GM21786 (cell line): ENCODE measurements around the gene PHACTR1.

Experiments used
- ATAC-seq: cut with Tn5 transposase; IDR thresholded peaks from one replicate; pipeline ENCODE4 v1.9.1; 2021; ENCODE audit not compliant: unreplicated experiment

The PHACTR1 gene

GRCh38 chr6:12800120-12800519 is 83.6 kb downstream of the PHACTR1 start:
- no peak for ATAC-seq

GRCh38 chr6:12801141-12801540 is 84.6 kb downstream of the PHACTR1 start:
- no peak for ATAC-seq

GRCh38 chr6:12802440-12802839 is 85.9 kb downstream of the PHACTR1 start:
- no peak for ATAC-seq

- no peak for ATAC-seq
Observed at GRCh38 chr6:12803486-12803885, 86.9 kb downstream of the PHACTR1 start.

GRCh38 chr6:12804952-12805645 is 88.5 kb downstream of the PHACTR1 start:
- no peak for ATAC-seq

- no peak for ATAC-seq
Observed at GRCh38 chr6:12806136-12806535, 89.6 kb downstream of the PHACTR1 start.

DNA sequence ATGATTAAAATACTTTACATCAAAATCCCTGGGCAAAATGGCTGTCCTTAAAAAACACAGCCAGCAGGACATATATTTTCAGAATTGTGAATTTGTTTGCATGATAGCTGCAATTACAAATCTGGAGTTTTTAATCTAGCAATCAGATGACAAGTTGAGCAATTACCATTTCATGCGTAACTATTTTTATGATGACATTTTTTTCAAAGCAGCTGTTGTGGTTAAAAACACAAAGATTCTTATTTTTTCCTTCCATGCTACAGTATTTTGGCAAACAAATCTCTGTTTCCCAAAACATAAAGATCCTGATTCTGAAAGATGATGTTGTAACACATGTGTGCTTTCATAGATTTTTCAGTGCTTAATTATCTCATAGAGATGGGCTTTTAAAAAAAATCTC is 90.2 kb downstream of the PHACTR1 start:
- ATAC-seq = no peak

GRCh38 chr6:12811519-12811918 is 95.0 kb downstream of the PHACTR1 start:
- no peak for ATAC-seq

GRCh38 chr6:12813321-12813720 is 96.8 kb downstream of the PHACTR1 start:
- no peak for ATAC-seq

DNA sequence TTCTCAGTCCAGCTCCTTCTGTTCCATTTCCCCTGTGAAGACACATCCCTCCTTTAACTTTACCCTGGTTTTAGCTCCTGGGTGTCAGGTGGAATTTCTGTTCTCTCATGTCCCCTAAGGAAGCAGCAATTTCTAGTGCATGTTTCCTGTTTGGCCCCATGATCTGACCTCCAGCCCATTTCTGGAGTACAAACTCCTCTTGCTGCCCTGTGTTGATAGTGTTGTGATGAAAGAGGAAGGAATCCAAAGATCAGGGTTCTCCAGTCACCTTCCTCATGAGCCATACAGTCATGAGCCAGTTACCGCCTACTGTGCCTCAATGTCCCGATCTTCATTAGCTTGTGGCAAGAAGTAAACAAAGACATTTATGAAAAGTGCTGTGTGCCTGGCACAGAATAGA is 97.4 kb downstream of the PHACTR1 start:
- no peak for ATAC-seq

DNA sequence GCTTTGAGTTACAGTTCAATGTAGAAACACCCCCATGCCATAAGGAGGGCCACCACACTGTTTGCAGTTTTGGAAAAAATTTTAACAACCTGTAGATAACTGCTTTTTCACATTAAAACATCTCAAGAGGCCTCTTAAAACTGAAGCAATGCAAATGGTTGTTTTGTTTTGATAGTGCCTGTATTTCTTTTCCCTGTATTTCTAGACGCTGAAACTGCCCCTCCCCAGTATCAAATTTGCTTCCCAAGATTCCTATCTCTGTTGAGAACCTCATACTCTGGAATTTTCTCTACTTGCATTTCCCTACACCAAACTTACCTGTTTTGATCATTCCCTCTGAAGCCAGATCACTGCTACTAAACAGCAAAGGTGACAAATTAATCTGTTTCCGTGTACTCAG is 98.5 kb downstream of the PHACTR1 start:
- no peak for ATAC-seq

- no peak for ATAC-seq
Observed at GRCh38 chr6:12815884-12816600, 99.5 kb downstream of the PHACTR1 start.

DNA sequence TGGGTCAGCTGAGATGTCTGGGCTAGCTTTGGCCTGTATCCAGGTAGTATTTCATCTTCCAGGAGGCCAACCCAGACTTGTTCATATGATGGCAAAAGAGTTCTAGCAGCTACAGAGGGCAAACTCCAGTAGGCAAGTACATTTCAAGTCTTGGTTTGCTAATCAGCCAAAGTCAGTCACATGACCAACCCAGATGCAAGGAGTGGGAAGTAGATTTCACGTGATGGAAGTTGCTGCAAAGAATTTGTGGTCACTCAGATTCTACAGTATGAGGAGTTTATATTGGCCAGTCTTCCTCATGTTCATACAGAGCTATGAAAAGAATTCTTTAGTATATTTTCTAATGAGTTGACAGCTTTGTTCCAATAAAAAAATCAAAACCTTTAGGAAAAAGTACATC is 101.8 kb downstream of the PHACTR1 start:
- no peak for ATAC-seq

GRCh38 chr6:12823847-12824246 is 107.3 kb downstream of the PHACTR1 start:
- ATAC-seq = no peak

- ATAC-seq = no peak
Observed at GRCh38 chr6:12826584-12826983, 110.0 kb downstream of the PHACTR1 start.

DNA sequence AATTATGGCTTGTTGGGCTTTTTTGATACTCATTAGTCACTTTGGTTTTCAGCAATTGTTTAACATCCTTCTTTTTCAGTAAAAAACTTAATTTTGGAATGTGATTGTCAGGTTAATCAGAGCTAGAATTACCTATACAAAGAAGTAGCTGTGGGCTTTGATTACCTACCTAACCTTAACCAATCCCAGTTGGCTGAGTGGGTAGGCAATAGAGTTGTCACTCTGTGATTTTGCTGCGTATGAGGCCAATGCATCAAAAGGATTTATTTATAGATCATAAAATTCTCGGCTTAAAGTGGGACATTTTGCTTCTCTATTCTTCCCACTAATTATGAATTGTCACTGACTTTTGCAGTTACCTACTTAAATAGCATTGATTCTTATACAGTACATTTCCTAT is 111.4 kb downstream of the PHACTR1 start:
- ATAC-seq = no peak

GRCh38 chr6:12832226-12832735 is 115.7 kb downstream of the PHACTR1 start:
- ATAC-seq = no peak

GRCh38 chr6:12836009-12836408 is 119.4 kb downstream of the PHACTR1 start:
- no peak for ATAC-seq

DNA sequence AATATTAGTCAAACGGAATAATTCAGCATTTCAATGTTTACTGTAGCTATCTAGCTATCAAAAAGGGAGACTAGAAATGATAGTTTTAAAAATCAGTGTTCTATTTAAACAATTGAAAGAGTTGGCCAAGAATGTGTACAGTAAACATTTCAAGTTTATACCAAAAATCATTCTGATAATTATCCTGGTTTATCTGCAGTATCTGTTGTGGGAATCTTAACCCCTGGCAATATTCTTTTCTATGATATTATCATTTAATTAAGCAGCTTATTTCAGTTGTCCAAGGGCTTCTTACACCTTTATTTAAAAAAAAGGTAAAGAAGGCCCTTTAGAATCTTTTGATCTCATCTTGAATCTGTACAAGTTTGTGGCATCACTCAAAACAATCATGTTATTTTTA is 125.1 kb downstream of the PHACTR1 start:
- no peak for ATAC-seq

GRCh38 chr6:12842114-12842513 is 125.5 kb downstream of the PHACTR1 start:
- no peak for ATAC-seq

DNA sequence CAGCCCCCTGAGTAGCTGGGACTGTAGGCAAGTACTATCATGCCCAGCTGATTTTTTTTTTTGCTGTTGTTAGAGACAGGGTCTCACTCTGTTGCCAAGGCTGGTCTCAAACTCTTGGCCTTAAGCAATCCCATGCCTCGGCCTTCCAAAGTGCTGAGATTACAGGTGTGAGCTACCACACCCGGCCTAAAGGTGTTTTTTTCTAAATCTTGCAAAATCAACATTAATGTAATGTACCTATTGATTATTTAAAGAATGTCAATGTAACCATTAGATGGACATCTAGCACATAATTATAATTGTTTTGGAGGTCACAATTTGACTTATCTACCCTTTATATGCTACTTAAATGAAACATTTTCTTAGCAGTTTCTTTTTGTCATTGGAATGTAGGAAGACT is 126.1 kb downstream of the PHACTR1 start:
- no peak for ATAC-seq
